Right atrium auricular region (tissue), 2 donors: ENCODE data around the gene FAM83D. TPM values are rescaled to one million over a fixed set of nuclear protein-coding genes. Genes with fewer than 3 reads are reported as not detected.

Experiments used
- DNase-seq: peaks from one replicate; pipeline ENCODE4 v3.0.0-alpha.2; 2019; ENCODE audit warnings: low spot score
- H3K27ac ChIP-seq, 2 donors: fragments of 200-600 bp; sonication (generic); 1 replicate in 1 of 2; 2 replicates in 1 of 2; pipeline ENCODE4 v1.5.1; 2016 to 2019
- H3K27me3 ChIP-seq, 2 donors: fragments of 200-600 bp; sonication (generic); one replicate each; pipeline versions ENCODE4 v1.5.1 to v1.6.0; 2017 to 2019
- H3K36me3 ChIP-seq: fragments of 200-600 bp; sonication (generic); one replicate; pipeline ENCODE4 v1.5.1; 2016
- H3K4me1 ChIP-seq, 2 donors: fragments of 200-600 bp; sonication (generic); one replicate each; pipeline versions ENCODE4 v1.5.1 to v1.6.0; 2017 to 2019
- H3K4me3 ChIP-seq, 2 donors: fragments of 200-600 bp; sonication (generic); 1 replicate in 1 of 2; 2 replicates in 1 of 2; pipeline ENCODE4 v1.5.1; 2017 to 2019; ENCODE audit warnings: mild to moderate bottlenecking in 1 of 2, moderate library complexity in 1 of 2
- H3K9me3 ChIP-seq, 2 donors: fragments of 200-600 bp; sonication (generic); one replicate each; pipeline ENCODE4 v1.5.1; 2019
- total RNA-seq, 2 donors: library from RNA; depleted of rRNA; stranded (reverse); fragments of >200 nt; gene quantifications; one replicate each; pipeline ENCODE4 v1.1.0, GENCODE V29; 2016
- TF ChIP-seq, protein P1 (sequence below), 2 donors: fragments of 200-600 bp; sonication (generic); IDR thresholded peaks; one replicate each; pipeline ENCODE4 v1.5.1; 2019; ENCODE audit warnings: antibody characterized with exemption in 2 of 2

The FAM83D gene
- total RNA-seq, 2 donors from 2014 or later: 1.1 to 2.2 TPM

DNA sequence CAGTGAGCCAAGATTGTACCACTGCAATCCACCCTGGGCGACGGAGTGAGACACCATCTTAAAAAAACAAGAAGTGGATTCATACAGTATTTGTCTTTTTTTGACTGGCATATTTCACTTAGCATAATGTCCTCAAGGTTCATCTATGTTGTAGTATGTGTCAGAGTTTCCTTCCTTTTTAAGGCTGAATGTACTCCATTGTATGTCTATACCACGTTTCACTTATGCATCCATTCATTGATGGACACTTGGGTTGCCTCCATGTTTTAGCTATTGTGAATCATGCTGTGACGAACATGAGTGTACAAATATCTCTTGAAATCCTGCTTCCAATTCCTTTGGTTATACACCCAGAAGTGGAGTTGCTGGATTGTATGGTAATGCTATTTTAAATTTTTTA lies 28.9 kb upstream of the FAM83D start:
- Histone ChIP-seq H3K36me3 (no peaks in the 10 kb centered on the region), H3K4me1 (peaks cover 0 to 10% of the 10 kb centered on the region in 2 donors), H3K4me3 (no peak overlapping the region), H3K27me3 (no peaks in the 10 kb centered on the region), H3K27ac (no peak overlapping the region), H3K9me3 (no peaks in the 10 kb centered on the region)
- TF ChIP-seq, protein P1, sequence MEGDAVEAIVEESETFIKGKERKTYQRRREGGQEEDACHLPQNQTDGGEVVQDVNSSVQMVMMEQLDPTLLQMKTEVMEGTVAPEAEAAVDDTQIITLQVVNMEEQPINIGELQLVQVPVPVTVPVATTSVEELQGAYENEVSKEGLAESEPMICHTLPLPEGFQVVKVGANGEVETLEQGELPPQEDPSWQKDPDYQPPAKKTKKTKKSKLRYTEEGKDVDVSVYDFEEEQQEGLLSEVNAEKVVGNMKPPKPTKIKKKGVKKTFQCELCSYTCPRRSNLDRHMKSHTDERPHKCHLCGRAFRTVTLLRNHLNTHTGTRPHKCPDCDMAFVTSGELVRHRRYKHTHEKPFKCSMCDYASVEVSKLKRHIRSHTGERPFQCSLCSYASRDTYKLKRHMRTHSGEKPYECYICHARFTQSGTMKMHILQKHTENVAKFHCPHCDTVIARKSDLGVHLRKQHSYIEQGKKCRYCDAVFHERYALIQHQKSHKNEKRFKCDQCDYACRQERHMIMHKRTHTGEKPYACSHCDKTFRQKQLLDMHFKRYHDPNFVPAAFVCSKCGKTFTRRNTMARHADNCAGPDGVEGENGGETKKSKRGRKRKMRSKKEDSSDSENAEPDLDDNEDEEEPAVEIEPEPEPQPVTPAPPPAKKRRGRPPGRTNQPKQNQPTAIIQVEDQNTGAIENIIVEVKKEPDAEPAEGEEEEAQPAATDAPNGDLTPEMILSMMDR (IDR thresholded peaks at IDR 0.05): no peak
- DNase-seq: no peak

DNA sequence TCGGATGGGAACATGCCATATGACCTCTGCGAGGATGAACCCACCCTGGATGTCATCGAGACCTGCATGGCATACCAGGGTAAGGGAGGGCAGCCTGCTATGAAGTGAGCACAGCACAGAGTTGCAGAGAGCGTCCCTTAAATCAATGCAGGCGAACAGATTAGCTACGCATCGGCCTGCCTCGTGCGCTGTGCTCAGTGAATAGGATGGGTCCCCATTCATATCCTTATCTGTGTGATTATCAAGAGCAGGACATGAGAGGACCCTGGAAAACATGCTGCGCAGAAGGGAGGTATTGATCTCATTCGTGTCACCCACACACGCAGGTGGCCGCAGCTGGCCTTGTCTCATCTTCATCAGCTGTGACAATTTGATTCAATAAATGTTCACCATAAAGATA lies 25.6 kb upstream of the FAM83D start:
- peaks cover 0 to 15% of the 10 kb centered on the region in 2 donors for H3K9me3 ChIP-seq
- DNase-seq: no peak
- TF ChIP-seq, protein P1 (IDR thresholded peaks at IDR 0.05): no peak
- H3K27me3 ChIP-seq: no peaks in the 10 kb centered on the region
- H3K36me3 ChIP-seq: no peaks in the 10 kb centered on the region
- H3K4me1 ChIP-seq: no peaks in the 10 kb centered on the region
- H3K4me3 ChIP-seq: no peak overlapping the region
- H3K27ac ChIP-seq: no peak overlapping the region

- no peaks in the 10 kb centered on the region for H3K36me3 ChIP-seq
- no peaks in the 10 kb centered on the region for H3K27me3 ChIP-seq
- no peak overlapping the region for H3K27ac ChIP-seq
- H3K9me3 ChIP-seq: peaks cover 0 to 20% of the 10 kb centered on the region in 2 donors
- no peaks in the 10 kb centered on the region for H3K4me1 ChIP-seq
- TF ChIP-seq, protein P1 (IDR thresholded peaks at IDR 0.05): no peak
- no peak overlapping the region for H3K4me3 ChIP-seq
- no peak for DNase-seq
Observed at GRCh38 chr20:38902601-38903000, 23.6 kb upstream of the FAM83D start.

- Histone ChIP-seq H3K36me3 (no peaks in the 10 kb centered on the region), H3K27me3 (no peaks in the 10 kb centered on the region), H3K4me3 (no peak overlapping the region), H3K27ac (no peak overlapping the region), H3K4me1 (no peaks in the 10 kb centered on the region), H3K9me3 (peaks cover 0 to 20% of the 10 kb centered on the region in 2 donors)
- DNase-seq: no peak
- TF ChIP-seq, protein P1 (IDR thresholded peaks at IDR 0.05): no peak
Observed at GRCh38 chr20:38903335-38903734, 22.9 kb upstream of the FAM83D start.

- no peak overlapping the region for H3K4me3 ChIP-seq
- no peaks in the 10 kb centered on the region for H3K36me3 ChIP-seq
- peaks cover 0 to 20% of the 10 kb centered on the region in 2 donors for H3K9me3 ChIP-seq
- H3K27me3 ChIP-seq: no peaks in the 10 kb centered on the region
- H3K4me1 ChIP-seq: no peaks in the 10 kb centered on the region
- TF ChIP-seq, protein P1 (IDR thresholded peaks at IDR 0.05): no peak
- no peak for DNase-seq
- no peak overlapping the region for H3K27ac ChIP-seq
Observed at GRCh38 chr20:38905375-38905774, 20.8 kb upstream of the FAM83D start.

DNA sequence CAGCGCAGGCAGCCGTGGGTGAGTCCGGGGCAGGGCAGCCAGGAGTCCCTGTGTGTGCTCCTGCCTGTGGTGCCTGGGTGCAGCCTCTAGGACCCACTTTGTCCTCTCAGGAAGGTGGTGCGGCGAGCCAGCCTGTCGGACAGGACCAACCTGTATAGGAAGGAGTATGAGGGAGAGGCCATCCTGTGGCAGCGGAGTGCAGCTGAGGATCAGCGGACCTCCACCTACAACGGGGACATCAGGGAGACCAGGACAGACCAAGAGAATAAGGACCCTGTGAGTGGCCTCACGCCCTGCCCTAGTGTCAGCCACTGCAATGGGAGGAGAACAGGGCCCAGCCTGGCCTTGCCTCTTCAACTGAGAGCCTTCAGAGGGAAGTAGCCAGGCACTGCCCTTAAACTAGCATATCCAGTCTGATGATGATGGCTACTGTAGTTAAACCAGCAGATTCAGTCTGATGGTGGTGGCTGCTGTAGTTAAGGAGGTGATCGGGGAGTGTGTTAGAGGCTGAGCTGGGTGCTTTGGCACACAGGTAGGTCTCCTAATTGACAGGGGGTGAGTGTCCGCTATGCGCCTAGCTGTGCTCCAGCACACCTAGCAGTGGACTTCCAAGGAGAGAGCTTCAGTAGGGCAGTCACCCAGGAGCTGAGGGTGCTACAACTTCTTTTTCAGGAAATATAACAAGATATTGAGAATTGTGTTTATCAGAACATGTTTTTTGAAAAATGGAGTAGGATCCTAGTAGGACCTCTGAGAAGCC lies 18.1 kb upstream of the FAM83D start:
- Histone ChIP-seq H3K36me3 (no peaks in the 10 kb centered on the region), H3K9me3 (peaks cover 0 to 20% of the 10 kb centered on the region in 2 donors), H3K4me1 (no peaks in the 10 kb centered on the region), H3K4me3 (no peak overlapping the region), H3K27me3 (no peaks in the 10 kb centered on the region), H3K27ac (no peak overlapping the region)
- TF ChIP-seq, protein P1 (IDR thresholded peaks at IDR 0.05): no peak
- no peak for DNase-seq
